Measurements from ENCODE around the gene EFCAB11.

The EFCAB11 gene

DNA sequence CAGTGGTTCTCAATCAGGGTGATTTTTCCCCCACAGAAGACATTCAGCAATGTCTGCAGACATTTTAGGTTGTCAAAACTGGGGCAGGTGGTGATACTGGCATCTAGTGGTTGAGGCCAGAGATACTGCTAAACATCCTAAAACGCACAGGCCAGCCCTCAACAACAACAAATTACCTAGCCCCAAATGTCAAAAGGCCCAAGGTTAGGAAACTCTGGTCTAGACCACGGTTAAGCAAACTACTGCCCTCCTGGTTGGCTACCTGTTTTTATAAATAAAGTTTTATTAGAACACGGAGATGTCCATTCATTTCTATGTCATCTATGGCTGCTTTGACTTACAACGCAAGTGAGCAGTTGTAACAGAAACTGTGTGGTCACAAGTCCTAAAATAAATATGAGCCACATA lies 186.7 kb downstream of the EFCAB11 start:
- DNase-seq (ENCODE audit: low read depth in 3 of 3) = peak in 2 of 3 experiments; percentile 46 to 47

DNA sequence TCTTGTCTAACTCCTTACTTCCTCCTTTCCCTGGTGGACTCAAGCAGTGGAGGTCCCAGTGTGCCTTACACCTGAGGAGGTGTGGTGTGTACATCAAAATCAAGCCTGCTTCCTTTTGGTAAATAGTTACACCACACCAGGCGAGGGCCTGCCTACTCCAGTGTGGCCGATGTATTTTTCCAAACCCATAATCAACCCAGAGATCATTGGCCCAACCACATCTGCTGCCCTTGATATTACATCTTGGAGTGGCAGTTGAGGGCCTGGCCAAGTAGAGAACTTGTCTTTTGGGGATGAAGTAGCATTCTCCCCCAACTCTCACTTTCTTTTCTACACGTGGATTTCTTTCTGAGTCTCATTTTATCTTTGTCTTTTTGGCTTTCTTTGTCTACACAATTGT lies 187.4 kb downstream of the EFCAB11 start:
- DNase-seq (ENCODE audit: low read depth in 3 of 3) = no peak

DNA sequence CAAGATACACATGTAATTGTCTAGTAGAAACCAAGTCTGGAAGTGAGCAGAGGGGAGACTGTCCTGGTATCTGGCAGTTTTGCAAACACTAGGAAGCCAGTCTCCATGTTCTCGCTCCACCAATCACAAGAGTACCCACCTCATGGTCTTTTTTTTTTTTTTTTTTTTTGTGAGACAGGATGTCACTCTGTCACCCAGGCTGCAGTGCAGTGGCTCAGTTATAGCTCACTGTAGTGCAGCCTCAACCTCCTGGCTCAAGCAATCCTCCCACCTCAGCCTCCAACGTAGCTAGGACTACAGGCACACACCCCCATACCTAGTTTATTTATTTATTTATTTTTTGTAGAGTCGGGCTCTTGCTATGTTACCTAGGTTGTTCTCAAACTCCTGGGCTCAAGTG lies 189.2 kb downstream of the EFCAB11 start:
- DNase-seq (ENCODE audit: low read depth in 3 of 3) = no peak

DNA sequence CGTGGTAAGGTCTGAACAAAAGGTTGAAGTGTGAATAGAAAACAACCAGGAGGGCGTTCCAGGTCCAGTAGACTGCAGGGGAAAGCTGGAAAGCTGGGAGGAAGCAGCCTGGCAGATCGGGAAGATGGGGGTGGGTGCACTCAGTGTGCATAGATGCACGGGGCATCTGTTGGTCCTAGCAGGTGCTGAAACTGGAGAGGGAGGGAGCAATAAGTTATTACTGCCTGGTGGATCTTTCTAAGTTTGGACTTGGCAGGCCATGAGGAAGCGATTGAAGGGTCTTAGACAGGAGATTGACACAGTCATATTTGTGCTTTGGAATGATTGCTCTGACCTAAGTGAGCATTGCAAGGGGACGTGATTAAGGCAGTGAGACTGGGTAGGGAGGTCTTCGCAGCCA lies 194.4 kb downstream of the EFCAB11 start:
- DNase-seq (ENCODE audit: low read depth in 3 of 3) = no peak

DNA sequence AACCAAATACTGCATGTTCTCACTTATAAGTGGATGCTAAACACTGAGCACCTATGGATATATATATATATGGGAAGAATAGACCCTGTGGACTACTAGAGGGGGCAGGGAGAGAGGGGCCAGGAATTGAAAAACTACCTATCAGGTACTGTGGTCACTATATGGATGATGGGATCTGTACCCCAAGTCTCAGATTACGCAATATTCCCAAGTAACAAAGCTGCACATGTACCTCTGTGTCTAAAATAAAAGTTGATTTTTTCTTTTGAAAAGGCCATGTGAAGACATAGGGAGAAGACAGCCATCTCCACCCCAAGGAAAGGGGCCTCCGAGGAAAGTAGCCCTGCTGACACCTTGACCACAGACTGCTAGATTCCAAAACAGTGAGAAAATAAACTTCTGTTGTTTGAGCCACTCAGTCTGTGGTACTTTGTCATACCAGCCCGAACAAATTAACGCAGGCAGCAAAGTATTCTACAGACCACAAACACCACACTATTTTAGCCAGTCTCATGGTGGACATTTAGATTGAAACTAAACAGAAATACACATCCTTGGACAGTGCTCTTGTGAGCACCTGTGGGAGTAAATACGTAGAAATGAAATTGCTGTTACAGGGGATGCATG lies 197.1 kb downstream of the EFCAB11 start:
- no peak for DNase-seq (ENCODE audit: low read depth in 3 of 3)

DNA sequence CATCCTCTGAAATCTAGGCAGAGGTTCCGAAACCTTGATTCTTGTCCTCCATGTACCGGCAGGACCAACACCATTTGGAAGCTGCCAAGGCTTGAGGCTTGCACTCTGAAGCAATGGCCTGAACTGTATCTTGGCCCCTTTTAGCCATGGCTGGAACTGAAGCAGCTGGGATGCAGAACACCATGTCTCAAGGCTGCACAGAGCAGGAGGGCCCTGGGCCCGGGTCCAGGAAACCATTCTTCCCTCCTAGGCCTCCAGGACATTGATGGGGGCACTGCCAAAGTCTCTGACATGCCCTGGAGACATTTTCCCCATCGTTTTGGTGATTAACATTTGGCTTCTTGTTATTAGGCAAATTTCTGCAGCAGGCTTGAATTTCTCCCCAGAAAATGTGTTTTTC lies 198.7 kb downstream of the EFCAB11 start:
- no peak for DNase-seq (ENCODE audit: low read depth in 3 of 3)

DNA sequence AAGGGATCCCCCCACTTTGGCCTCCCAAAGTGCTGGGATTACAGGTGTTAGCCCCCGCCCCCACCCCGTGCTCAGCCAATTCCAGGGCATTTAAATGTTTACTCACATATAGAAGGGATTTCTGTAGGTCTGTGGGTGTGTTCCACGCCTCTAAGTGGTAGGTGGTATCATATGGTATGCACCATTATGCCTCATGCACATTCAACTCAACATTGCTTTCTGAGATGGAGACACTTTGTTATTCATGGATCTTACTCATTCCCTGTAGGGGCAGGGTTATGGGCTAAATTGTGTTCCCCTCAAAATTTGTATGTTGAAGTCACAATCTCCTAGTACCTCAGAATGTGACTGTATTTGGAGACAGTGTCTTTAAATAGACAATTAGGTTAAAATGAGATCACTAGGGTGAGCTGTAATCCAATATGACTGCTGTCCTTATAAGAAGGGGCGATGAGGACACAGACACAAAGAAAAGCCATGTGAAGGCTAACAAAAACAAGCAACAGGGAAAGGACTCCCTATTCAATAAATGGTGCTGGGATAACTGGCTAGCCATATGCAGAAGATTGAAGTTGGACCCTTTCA lies 200.6 kb downstream of the EFCAB11 start:
- DNase-seq (ENCODE audit: low read depth in 3 of 3) = no peak

DNA sequence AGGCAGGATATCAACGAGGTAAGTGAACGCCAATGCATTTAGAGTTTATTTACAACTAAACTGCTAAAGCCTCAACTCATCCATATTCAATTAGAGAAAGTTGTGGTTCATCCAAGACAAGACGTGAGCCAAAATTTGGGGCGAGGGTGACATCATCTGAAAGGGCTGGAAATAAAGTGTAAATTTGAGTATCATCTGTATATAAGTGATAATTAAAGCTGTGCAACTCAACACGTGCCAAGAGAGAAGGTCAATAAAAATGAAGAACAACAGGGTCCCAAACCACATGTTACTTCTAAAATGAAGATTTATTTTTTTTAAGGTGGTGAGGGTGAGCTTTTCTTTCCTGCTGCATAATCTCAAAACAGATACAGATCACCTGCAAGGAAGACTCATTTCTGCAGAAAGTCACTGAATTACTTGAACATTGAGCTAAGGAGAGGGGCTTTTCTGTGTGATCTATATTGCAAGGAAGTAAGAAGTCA lies 203.6 kb downstream of the EFCAB11 start:
- no peak for DNase-seq (ENCODE audit: low read depth in 3 of 3)

DNA sequence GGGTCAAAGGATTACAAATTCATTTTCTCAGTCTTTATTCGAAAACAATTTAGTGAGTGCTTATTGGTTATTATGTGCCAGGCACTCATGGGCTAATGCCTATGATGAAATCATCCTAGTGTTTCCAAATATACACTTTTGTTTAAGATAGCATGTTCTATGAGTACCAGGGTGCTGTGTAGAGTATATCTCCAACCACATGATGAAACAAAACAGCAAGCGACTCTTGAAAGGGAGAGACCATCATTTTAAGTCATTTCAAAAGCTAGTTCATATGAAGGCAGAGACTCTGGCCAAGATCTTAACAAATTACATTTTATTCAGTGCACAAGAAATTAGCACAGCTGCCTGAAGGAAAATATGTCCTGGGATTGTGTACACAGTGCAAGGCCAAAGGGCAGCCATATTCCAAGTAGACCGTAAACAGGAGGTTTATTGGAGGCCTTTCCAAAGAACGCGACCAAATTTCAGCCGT lies 204.2 kb downstream of the EFCAB11 start:
- DNase-seq (ENCODE audit: low read depth in 3 of 3) = no peak

DNA sequence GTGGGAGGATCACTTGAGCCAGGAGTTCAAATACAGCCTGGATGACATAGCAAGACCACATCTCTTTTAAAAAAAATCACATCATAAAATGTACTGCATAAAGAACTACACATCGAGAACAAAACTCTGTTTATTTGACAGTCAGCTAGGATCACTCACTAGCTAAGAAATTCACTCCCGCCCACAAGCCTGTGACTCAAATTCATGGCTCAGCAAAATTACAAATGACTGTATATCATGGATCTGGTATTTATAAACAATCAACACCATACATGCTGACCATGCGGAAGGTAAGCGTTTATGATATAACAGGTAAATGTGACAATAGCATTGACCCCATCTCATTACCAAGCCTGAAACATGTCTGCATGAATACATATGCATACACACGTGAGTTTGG lies 206.5 kb downstream of the EFCAB11 start:
- DNase-seq (ENCODE audit: low read depth in 3 of 3) = no peak

DNA sequence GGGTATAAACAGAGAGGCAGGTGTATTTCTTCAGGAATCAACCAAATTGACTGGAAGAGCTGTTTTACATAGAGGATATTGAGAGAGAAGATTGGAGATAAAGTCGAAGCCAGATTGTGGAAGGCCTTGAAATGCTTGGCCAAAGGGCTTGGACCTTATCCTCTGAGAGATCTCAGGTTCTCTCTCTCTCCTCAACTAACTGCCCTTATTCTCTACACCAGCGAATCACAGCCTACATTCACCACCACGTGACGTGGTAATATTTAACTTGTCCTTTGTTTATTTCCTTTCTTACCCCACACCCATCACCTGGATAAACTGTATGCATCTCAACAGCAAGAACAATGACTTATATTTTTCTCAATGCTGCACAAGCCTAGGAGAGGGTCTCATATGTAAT lies 207.4 kb downstream of the EFCAB11 start:
- DNase-seq (ENCODE audit: low read depth in 3 of 3) = no peak

DNA sequence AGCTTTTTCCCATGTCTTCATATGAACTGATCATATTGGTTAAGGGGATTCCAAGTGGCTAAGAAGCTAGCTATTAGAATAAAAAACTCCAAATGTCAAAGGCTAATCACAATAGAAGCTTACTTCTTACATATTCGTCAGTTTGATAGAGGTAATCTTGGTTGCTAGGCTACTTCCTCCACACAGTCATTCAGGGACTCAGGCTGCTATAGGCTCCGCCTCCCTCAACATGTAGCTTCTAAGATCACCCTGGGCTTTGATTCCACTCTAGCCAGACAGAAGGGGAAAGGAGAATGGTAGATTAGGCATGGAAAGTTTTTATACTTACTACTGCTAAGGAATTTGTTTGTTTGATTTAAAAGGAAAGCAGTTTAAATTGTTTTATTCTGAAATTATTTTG lies 207.9 kb downstream of the EFCAB11 start:
- DNase-seq (ENCODE audit: low read depth in 3 of 3) = no peak

DNA sequence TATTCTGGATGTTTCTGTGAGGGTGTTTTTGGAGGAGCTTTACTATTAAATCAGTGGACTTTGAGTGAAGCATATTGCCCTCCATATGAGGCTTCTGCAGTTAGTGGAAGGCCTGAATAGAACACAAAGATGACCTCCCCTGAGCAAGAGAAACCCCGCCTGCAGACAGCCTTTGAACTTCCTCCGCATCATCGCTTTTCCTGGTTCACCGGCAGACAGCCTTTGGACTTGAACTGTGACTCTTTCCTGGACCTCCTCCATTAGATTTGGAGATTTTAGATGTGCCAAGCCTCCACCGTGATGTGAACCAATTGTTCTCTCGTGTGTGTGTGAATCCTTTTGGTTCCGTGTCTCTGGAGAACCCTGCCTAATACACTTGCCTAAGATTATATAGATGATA lies 208.4 kb downstream of the EFCAB11 start:
- DNase-seq (ENCODE audit: low read depth in 3 of 3) = no peak
